Stimulated activated naive B cell treated with anti-CD40 and anti-IgM and Interleukin-4, amounts not matched to agents 10 μg/mL and 1 μg/mL and 100 μg/mL, for 72 hours (primary cell): ENCODE data around the gene KPNA4.
"Not testable (repeated sequence)": the region's sequence is repeated elsewhere in the genome, so short reads cannot be mapped to it uniquely, and the experiment has no call there.

Source experiments
- ATAC-seq, 2 donors: fragments of 150-1000 bp; cut with Tn5 transposase; replicated peaks; 2 replicates each; pipeline ENCODE4 v1.10.0; 2021; ENCODE audit warnings: moderate library complexity in 1 of 2
- DNase-seq: peaks from one replicate; pipeline ENCODE4 v3.0.0; 2021
- H3K27ac Mint-ChIP-seq: one replicate; pipeline ENCODE4 v1.8.0; 2022; ENCODE audit warnings: mild to moderate bottlenecking, mixed read lengths
- H3K27me3 Mint-ChIP-seq, 2 donors: one replicate each; pipeline ENCODE4 v1.8.0; 2022; ENCODE audit warnings: mixed read lengths in 2 of 2
- H3K36me3 Mint-ChIP-seq, 2 donors: one replicate each; pipeline ENCODE4 v1.8.0; 2022; ENCODE audit warnings: mixed read lengths in 2 of 2, mild to moderate bottlenecking in 1 of 2
- H3K4me1 Mint-ChIP-seq, 2 donors: one replicate each; pipeline ENCODE4 v1.8.0; 2022; ENCODE audit warnings: mixed read lengths in 2 of 2, mild to moderate bottlenecking in 1 of 2
- H3K4me3 Mint-ChIP-seq, 2 donors: one replicate each; pipeline ENCODE4 v1.8.0; 2022; ENCODE audit warnings: mild to moderate bottlenecking in 2 of 2, mixed read lengths in 2 of 2, moderate library complexity in 1 of 2
- H3K9me3 Mint-ChIP-seq, 2 donors: one replicate each; pipeline ENCODE4 v1.8.0; 2022; ENCODE audit warnings: mixed read lengths in 2 of 2, mild to moderate bottlenecking in 1 of 2

Gene KPNA4

DNA sequence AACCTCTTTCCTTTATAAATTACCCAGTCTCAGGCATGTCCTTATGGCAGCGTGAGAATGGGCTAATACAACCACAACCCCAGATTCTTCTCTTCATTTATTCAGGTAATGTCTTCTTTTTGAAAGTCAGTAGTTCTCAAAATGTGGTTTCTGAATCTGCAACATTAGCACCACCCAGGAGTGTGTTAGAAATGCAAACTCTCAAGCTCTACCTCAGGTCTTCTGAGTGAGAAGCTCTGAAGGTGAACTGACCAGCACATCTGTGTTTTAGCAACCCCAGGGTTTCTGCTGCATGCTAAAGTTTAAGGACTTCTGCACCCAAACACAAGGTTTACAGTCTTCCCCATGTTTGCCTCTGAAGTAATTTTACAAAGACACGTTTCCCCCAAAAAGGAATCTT, 93.5 kb downstream of the KPNA4 start:
- Mint-ChIP-seq H3K36me3 (peaks cover 0 to 6% of the 10 kb centered on the region in 2 donors), H3K27me3 (peaks cover 0 to 4% of the 10 kb centered on the region in 2 donors), H3K27ac (no peak overlapping the region), H3K9me3 (peaks cover 13 to 14% of the 10 kb centered on the region in 2 donors), H3K4me3 (no peak overlapping the region), H3K4me1 (peaks cover 0 to 3% of the 10 kb centered on the region in 2 donors)
- no peak for ATAC-seq
- no peak for DNase-seq

DNA sequence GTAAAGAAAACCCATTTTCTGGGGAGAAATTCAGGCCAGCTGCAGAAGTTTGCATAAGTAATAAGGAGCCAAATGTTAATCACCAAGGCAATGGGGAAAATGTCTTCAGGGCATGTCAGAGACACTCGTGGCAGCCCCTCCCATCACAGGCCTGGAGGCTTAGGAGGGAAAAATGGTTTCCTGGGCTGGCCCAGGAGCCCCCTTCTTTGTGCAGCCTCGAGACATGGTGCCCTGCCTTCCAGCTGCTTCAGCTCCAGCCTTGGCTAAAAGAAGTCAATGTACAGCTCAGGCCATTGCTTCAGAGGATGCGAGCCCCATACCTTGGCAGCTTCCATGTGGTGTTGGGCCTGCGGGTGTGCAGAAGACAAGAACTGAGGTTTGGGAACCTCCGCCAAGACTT, 95.2 kb downstream of the KPNA4 start:
- DNase-seq (no peak), ATAC-seq (no peak)
- no peak overlapping the region for H3K27ac Mint-ChIP-seq
- peaks cover 0 to 4% of the 10 kb centered on the region in 2 donors for H3K27me3 Mint-ChIP-seq
- peaks cover 13 to 14% of the 10 kb centered on the region in 2 donors for H3K9me3 Mint-ChIP-seq
- peaks cover 0 to 6% of the 10 kb centered on the region in 2 donors for H3K36me3 Mint-ChIP-seq
- peaks cover 0 to 3% of the 10 kb centered on the region in 2 donors for H3K4me1 Mint-ChIP-seq
- no peak overlapping the region for H3K4me3 Mint-ChIP-seq

DNA sequence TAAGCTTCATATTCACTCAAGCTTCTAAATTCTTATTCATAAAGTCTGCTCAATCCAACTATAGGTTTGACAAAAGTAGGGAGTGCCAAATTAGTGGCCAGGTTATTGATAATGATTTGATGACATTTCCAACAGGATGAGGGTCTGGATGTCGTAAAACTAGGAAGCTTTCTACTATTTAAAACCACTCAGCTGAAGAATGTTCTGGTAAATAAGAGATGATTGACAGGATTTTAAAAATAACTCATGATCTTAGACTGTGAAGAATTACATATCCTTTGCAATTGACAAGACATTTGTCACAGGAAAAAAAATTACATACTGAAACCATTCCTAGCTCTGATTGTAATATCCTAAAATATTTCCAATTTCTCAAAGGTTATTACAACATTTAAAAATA, 100.4 kb downstream of the KPNA4 start:
- ATAC-seq (no peak), DNase-seq (no peak)
- peaks cover 10 to 14% of the 10 kb centered on the region in 2 donors for H3K27me3 Mint-ChIP-seq
- no peak overlapping the region for H3K4me3 Mint-ChIP-seq
- H3K36me3 Mint-ChIP-seq: peaks cover 0 to 6% of the 10 kb centered on the region in 2 donors
- H3K9me3 Mint-ChIP-seq: peaks cover 8 to 13% of the 10 kb centered on the region in 2 donors
- no peaks in the 10 kb centered on the region for H3K4me1 Mint-ChIP-seq
- no peak overlapping the region for H3K27ac Mint-ChIP-seq

DNA sequence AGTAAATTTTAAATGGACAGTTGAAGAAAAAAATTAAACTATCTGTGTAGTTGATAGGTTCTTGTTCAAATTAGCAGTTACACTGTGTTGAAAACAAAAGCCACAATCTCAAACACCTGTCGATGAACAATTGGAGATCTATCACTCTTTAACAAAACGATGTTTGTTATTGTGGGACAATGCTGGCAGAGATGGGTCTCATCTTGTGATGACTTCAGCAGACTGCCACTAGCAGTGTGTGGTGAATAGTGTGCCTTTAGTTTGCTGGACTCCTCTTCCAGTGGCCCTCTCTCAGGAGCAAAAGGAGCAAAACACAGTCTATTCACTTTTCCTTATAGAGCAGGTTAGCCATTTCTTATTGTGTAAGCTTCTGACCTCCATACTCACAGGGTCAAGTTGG, 101.0 kb downstream of the KPNA4 start:
- ATAC-seq: no peak
- H3K4me1 Mint-ChIP-seq: no peaks in the 10 kb centered on the region
- no peaks in the 10 kb centered on the region for H3K36me3 Mint-ChIP-seq
- DNase-seq: no peak
- H3K27ac Mint-ChIP-seq: no peak overlapping the region
- peaks cover 10 to 14% of the 10 kb centered on the region in 2 donors for H3K27me3 Mint-ChIP-seq
- no peak overlapping the region for H3K4me3 Mint-ChIP-seq
- peaks cover 2 to 6% of the 10 kb centered on the region in 2 donors for H3K9me3 Mint-ChIP-seq

DNA sequence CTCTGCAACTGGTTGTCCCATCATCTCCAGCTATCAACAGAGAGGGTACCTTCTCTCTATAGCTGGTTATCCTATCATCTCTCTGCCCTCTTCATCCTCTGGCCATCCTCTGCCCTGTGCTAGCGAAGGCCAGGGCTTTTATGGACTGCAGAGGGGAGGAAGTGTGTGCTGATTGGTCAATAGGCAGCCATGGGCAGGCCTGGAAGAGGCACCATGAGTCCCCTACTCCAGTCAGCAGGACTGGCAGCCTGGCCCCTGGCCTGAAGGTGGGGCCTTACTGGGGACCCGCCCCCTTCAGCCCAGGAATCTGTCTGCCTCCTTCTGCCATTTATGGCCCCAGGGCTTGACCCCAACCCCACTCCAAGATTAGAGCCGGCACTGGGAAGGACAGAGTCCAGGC, 105.3 kb downstream of the KPNA4 start:
- Mint-ChIP-seq H3K27me3 (peaks cover 7 to 14% of the 10 kb centered on the region in 2 donors), H3K36me3 (no peaks in the 10 kb centered on the region), H3K9me3 (no peaks in the 10 kb centered on the region), H3K4me3 (no peak overlapping the region), H3K4me1 (no peaks in the 10 kb centered on the region), H3K27ac (no peak overlapping the region)
- ATAC-seq (no peak), DNase-seq (no peak)

GRCh38 chr3:160459450-160459970, 105.9 kb downstream of the KPNA4 start:
- no peak overlapping the region for H3K27ac Mint-ChIP-seq
- ATAC-seq (no peak), DNase-seq (no peak)
- H3K4me3 Mint-ChIP-seq: no peak overlapping the region
- no peaks in the 10 kb centered on the region for H3K4me1 Mint-ChIP-seq
- H3K27me3 Mint-ChIP-seq: peaks cover 7 to 14% of the 10 kb centered on the region in 2 donors
- no peaks in the 10 kb centered on the region for H3K36me3 Mint-ChIP-seq
- H3K9me3 Mint-ChIP-seq: no peaks in the 10 kb centered on the region

- Mint-ChIP-seq H3K27ac (no peak overlapping the region), H3K4me3 (no peak overlapping the region), H3K9me3 (no peaks in the 10 kb centered on the region), H3K4me1 (no peaks in the 10 kb centered on the region), H3K27me3 (peaks cover 5 to 8% of the 10 kb centered on the region in 2 donors), H3K36me3 (no peaks in the 10 kb centered on the region)
- DNase-seq (no peak), ATAC-seq (no peak)
Observed at GRCh38 chr3:160458151-160458550, 107.2 kb downstream of the KPNA4 start.

DNA sequence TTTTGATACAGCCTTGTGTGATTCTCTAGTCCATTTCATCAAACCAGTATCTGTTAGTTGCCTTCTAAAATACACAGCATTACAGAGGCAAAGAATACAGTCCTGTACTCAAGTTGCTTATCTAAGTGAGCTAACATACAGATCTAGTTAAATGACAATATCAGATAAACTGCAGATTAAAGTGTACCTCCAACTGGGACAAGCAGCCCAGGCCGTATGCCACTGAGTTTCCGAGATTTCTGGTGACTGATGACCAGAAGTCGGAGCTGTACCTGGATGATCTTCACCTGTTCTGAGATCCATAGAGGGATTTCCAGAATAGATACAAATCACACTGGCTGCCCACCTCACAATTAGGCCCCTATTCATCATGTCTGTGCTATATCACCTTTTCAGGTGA, 109.5 kb downstream of the KPNA4 start:
- no peak overlapping the region for H3K27ac Mint-ChIP-seq
- no peaks in the 10 kb centered on the region for H3K9me3 Mint-ChIP-seq
- H3K4me3 Mint-ChIP-seq: no peak overlapping the region
- H3K4me1 Mint-ChIP-seq: no peaks in the 10 kb centered on the region
- no peak for ATAC-seq
- DNase-seq: no peak
- H3K27me3 Mint-ChIP-seq: no peaks in the 10 kb centered on the region
- H3K36me3 Mint-ChIP-seq: no peaks in the 10 kb centered on the region

DNA sequence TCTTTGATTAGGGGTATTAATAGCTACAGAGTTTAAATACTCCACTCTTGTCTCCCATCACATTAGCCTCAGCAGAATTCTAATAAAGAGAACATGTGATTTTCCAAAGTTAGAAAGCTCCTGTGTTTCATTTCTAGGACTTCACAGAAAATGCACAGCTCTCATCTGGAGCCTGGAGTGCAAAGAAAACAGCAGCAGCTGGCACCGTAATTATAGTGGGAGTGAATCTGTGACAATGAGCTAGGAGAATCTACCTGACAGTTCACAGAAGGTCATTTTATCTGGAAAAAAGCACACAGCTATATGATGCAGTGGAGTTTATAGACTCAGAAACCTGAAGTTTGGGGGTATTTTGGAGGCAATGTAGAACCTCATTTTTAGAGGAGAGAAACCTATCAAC, 110.4 kb downstream of the KPNA4 start:
- Mint-ChIP-seq H3K4me3 (no peak overlapping the region), H3K9me3 (peaks cover 4% of the 10 kb centered on the region in 2 donors), H3K36me3 (no peaks in the 10 kb centered on the region), H3K27me3 (no peaks in the 10 kb centered on the region), H3K27ac (no peak overlapping the region), H3K4me1 (peaks cover 0 to 7% of the 10 kb centered on the region in 2 donors)
- DNase-seq (no peak), ATAC-seq (no peak)

DNA sequence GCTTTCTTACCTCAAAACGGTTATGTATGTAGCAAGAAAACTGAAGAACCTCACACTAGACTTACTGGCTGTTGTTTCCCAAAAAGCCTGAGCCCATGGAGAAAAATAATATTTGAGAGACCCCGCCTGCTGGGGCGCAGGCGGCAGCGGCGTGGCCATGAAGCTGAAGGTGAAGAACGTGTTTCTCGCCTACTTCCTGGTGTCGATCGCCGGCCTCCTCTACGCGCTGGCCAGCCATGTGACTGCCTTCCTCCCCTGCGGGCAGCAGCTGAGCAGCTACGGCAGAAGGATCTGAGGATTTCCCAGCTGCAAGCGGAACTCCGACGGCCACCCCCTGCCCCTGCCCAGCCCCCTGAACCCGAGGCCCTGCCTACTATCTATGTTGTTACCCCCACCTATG, 113.1 kb downstream of the KPNA4 start:
- not testable (repeated sequence) for H3K9me3 Mint-ChIP-seq, H3K36me3 Mint-ChIP-seq, H3K4me3 Mint-ChIP-seq, DNase-seq, ATAC-seq, H3K27me3 Mint-ChIP-seq, H3K27ac Mint-ChIP-seq
- H3K4me1 Mint-ChIP-seq: peaks cover 11 to 16% of the 10 kb centered on the region in 2 donors

GRCh38 chr3:160451602-160452001, 113.8 kb downstream of the KPNA4 start:
- H3K4me3 Mint-ChIP-seq: no peak overlapping the region
- H3K36me3 Mint-ChIP-seq: peaks cover 7 to 10% of the 10 kb centered on the region in 2 donors
- DNase-seq (no peak), ATAC-seq (no peak)
- no peak overlapping the region for H3K27ac Mint-ChIP-seq
- H3K27me3 Mint-ChIP-seq: no peaks in the 10 kb centered on the region
- peaks cover 4% of the 10 kb centered on the region in 2 donors for H3K9me3 Mint-ChIP-seq
- peaks cover 11 to 16% of the 10 kb centered on the region in 2 donors for H3K4me1 Mint-ChIP-seq

DNA sequence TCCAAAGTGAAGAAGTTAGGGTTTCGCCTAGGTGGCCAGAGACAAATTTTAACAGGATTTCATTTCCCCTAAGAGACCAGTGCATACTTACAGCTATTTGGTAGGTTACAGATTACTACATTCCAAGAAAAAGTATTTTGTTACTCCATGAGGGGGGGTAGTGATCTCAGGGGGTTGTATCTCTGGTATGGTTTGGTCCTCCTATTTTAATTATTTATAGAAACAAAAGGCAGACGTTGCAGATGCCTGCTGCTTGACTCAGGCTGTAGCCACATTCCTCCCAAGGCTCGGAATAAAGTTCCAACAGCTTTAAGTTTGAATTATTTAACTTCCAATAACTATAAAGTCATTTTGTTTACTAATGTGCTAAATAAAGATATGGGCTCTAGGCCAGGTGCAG, 114.5 kb downstream of the KPNA4 start:
- Mint-ChIP-seq H3K4me3 (peak overlapping the region; percentile 99), H3K4me1 (peaks cover 11 to 16% of the 10 kb centered on the region in 2 donors), H3K27me3 (no peaks in the 10 kb centered on the region), H3K9me3 (peaks cover 4% of the 10 kb centered on the region in 2 donors), H3K36me3 (peaks cover 11 to 14% of the 10 kb centered on the region in 2 donors), H3K27ac (no peak overlapping the region)
- ATAC-seq: no peak
- DNase-seq: no peak

- ATAC-seq (peak; percentile 95 to 96), DNase-seq (peak; percentile 98)
- Mint-ChIP-seq H3K27me3 (no peaks in the 10 kb centered on the region), H3K27ac (peak within 1 kb of the TSS; percentile 97), H3K36me3 (peaks cover 14 to 15% of the 10 kb centered on the region in 2 donors), H3K4me3 (peak within 1 kb of the TSS; percentile 99), H3K4me1 (peaks cover 11 to 16% of the 10 kb centered on the region in 2 donors), H3K9me3 (peaks cover 4% of the 10 kb centered on the region in 2 donors)
Observed at GRCh38 chr3:160449636-160450598, 115.5 kb downstream of the KPNA4 start, which contains the start of gene TRIM59. TSS of gene TRIM59 (minus strand) at chr3:160449786. CDS start at chr3:160439183, 10,603 bp downstream.

- ATAC-seq: peak; percentile 56 to 59
- H3K27ac Mint-ChIP-seq: peak overlapping the region; percentile 97
- H3K4me1 Mint-ChIP-seq: peaks cover 15 to 16% of the 10 kb centered on the region in 2 donors
- no peaks in the 10 kb centered on the region for H3K27me3 Mint-ChIP-seq
- peak overlapping the region; percentile 99 for H3K4me3 Mint-ChIP-seq
- no peak for DNase-seq
- peaks cover 4 to 7% of the 10 kb centered on the region in 2 donors for H3K9me3 Mint-ChIP-seq
- peaks cover 18 to 19% of the 10 kb centered on the region in 2 donors for H3K36me3 Mint-ChIP-seq
Observed at GRCh38 chr3:160448845-160449635, 116.3 kb downstream of the KPNA4 start.
